ENCODE results near the gene R3HDM2. TPM values are rescaled to one million over a fixed set of nuclear protein-coding genes. Genes with fewer than 3 reads are reported as not detected.
"Not testable (repeated sequence)": the region's sequence is repeated elsewhere in the genome, so short reads cannot be mapped to it uniquely, and the experiment has no call there.

The R3HDM2 gene
- total RNA-seq, 2 donors from 2014 or later: 82.7 to 116 TPM

DNA sequence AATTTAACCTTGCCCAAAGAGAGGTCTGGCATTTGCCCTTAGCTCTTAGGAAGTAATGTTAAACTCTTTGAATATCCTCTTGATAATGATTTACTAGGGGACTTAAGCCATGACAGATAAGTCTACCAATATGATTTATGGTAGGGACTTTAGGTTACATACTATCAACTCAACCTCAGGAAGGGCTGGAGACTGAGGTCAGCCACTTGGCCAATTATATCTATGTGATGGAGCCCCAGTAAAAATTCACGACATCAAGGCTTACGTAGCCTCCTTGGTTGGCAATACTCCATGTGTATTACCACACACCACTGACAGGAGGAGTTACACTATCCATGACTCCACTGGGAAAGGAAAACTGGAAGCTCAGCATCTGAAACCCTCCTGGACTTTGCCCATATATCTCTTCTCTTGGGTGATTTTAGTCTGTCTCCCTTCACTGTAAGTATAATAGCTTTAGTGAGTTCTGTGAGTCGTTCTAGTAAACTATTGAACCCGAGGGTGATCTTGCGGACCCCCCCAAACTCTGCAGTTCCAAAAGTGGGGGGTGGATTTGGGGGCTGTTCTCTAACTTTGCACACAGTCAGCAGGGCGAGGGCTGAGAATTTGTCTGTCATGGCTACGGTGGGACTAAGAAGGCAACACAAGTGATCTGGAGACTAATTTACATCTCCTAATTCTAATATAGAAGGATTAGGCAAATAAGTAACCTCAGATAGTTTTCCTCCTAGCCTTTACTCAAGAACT is 62.3 kb downstream of the R3HDM2 start:
- Mint-ChIP-seq H3K9me3 (peaks cover 16% of the 10 kb centered on the region), H3K27ac (no peak overlapping the region), H3K4me3 (no peak overlapping the region), H3K4me1 (peaks cover 16% of the 10 kb centered on the region), H3K36me3 (ENCODE audit: low read depth) (peaks cover 34% of the 10 kb centered on the region), H3K27me3 (ENCODE audit: insufficient read depth) (no peaks in the 10 kb centered on the region)
- peak overlapping the region; percentile 48 for H3K4me3 ChIP-seq (ENCODE audit: low read length)
- no peak overlapping the region for H3K27ac ChIP-seq (ENCODE audit: low read depth, low read length)
- no peaks in the 10 kb centered on the region for H3K4me1 ChIP-seq (ENCODE audit: control insufficient read depth, insufficient read depth, low read length)
- peaks cover 18% of the 10 kb centered on the region for H3K9me3 ChIP-seq (ENCODE audit: control insufficient read depth, low read length)
- peaks cover 11% of the 10 kb centered on the region for H3K36me3 ChIP-seq (ENCODE audit: control insufficient read depth, insufficient read depth, low read length)
- no peak overlapping the region for H3K9ac ChIP-seq (ENCODE audit: extremely low read depth, low read length, poor library complexity, severe bottlenecking)
- no peak for DNase-seq
- no peaks in the 10 kb centered on the region for H3K27me3 ChIP-seq (ENCODE audit: control insufficient read depth, insufficient read depth, low read length, poor library complexity, severe bottlenecking)
- WGBS, 2 experiments (ENCODE audit: insufficient coverage in 1 of 2, insufficient read length in 1 of 2): 80 to 93% methylated on average over 1 to 7 of the region's 7 CpGs
- peak; percentile 50 for TF ChIP-seq CTCF (conservative IDR thresholded peaks at IDR 0.05)

DNA sequence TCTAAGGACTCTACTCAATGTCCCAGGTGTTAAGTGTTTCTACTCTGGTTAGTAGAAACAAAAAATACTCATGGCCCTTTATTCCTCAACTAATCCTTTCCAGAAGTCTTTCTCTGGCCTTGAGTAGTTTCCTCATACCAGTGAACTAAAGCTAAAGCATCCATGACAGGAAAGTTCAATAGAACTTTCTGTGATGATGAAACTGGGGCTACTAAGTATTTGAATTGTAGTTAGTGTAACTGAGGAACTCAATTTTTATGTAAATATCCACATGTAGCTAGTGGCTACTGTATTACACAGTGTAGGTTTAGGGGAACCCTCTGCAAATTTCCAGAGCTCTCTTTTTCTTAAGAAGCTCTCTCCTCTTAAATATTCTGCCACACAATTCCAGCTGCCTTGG is 63.7 kb downstream of the R3HDM2 start:
- no peak for DNase-seq
- no peak for TF ChIP-seq CTCF (conservative IDR thresholded peaks at IDR 0.05)
- no peak overlapping the region for H3K27ac Mint-ChIP-seq
- Histone ChIP-seq H3K27ac (ENCODE audit: low read depth, low read length) (no peak overlapping the region), H3K9ac (ENCODE audit: extremely low read depth, low read length, poor library complexity, severe bottlenecking) (no peak overlapping the region), H3K36me3 (ENCODE audit: control insufficient read depth, insufficient read depth, low read length) (peaks cover 8% of the 10 kb centered on the region), H3K4me3 (ENCODE audit: low read length) (peak overlapping the region; percentile 47), H3K27me3 (ENCODE audit: control insufficient read depth, insufficient read depth, low read length, poor library complexity, severe bottlenecking) (no peaks in the 10 kb centered on the region), H3K4me1 (ENCODE audit: control insufficient read depth, insufficient read depth, low read length) (no peaks in the 10 kb centered on the region), H3K9me3 (ENCODE audit: control insufficient read depth, low read length) (peaks cover 18% of the 10 kb centered on the region)
- no peak overlapping the region for H3K4me3 Mint-ChIP-seq
- peaks cover 16% of the 10 kb centered on the region for H3K9me3 Mint-ChIP-seq
- H3K27me3 Mint-ChIP-seq (ENCODE audit: insufficient read depth): no peaks in the 10 kb centered on the region
- peaks cover 27% of the 10 kb centered on the region for H3K36me3 Mint-ChIP-seq (ENCODE audit: low read depth)
- peaks cover 16% of the 10 kb centered on the region for H3K4me1 Mint-ChIP-seq

DNA sequence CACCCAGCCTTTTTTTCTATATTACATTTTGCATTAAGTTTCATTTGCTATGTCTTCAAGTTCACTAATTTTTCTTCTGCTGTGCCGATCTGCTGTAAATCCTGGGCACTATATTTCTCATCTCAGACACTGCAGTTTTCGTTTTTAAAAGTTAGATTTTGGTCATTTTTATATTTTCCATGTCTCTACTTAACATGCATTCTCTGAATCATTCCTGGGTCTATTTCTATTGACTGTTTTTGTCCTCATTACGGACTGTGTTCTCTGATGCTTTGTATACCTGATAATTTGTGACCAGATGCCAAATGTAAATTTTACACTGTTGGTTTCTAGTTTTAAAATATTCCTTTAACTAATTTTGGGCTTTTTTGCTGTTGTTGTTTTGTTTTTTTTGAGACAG is 64.5 kb downstream of the R3HDM2 start:
- Histone ChIP-seq H3K4me3 (ENCODE audit: low read length) (no peak overlapping the region), H3K27ac (ENCODE audit: low read depth, low read length) (no peak overlapping the region), H3K27me3 (ENCODE audit: control insufficient read depth, insufficient read depth, low read length, poor library complexity, severe bottlenecking) (no peaks in the 10 kb centered on the region), H3K9me3 (ENCODE audit: control insufficient read depth, low read length) (peaks cover 18% of the 10 kb centered on the region), H3K36me3 (ENCODE audit: control insufficient read depth, insufficient read depth, low read length) (peaks cover 8% of the 10 kb centered on the region), H3K9ac (ENCODE audit: extremely low read depth, low read length, poor library complexity, severe bottlenecking) (no peak overlapping the region), H3K4me1 (ENCODE audit: control insufficient read depth, insufficient read depth, low read length) (no peaks in the 10 kb centered on the region)
- no peak for TF ChIP-seq CTCF (conservative IDR thresholded peaks at IDR 0.05)
- WGBS, 2 experiments (ENCODE audit: insufficient coverage in 1 of 2, insufficient read length in 1 of 2): 97 to 98% methylated on average over 3 of the region's 3 CpGs
- H3K4me3 Mint-ChIP-seq: no peak overlapping the region
- H3K27me3 Mint-ChIP-seq (ENCODE audit: insufficient read depth): no peaks in the 10 kb centered on the region
- H3K9me3 Mint-ChIP-seq: peaks cover 16% of the 10 kb centered on the region
- no peak for DNase-seq
- peaks cover 27% of the 10 kb centered on the region for H3K36me3 Mint-ChIP-seq (ENCODE audit: low read depth)
- peaks cover 14% of the 10 kb centered on the region for H3K4me1 Mint-ChIP-seq
- H3K27ac Mint-ChIP-seq: no peak overlapping the region

GRCh38 chr12:57364156-57364555 is 66.7 kb downstream of the R3HDM2 start:
- H3K36me3 ChIP-seq (ENCODE audit: control insufficient read depth, insufficient read depth, low read length); H3K4me3 Mint-ChIP-seq; H3K27me3 ChIP-seq (ENCODE audit: control insufficient read depth, insufficient read depth, low read length, poor library complexity, severe bottlenecking); DNase-seq; H3K9ac ChIP-seq (ENCODE audit: extremely low read depth, low read length, poor library complexity, severe bottlenecking); H3K27me3 Mint-ChIP-seq (ENCODE audit: insufficient read depth); H3K4me1 ChIP-seq (ENCODE audit: control insufficient read depth, insufficient read depth, low read length); H3K4me3 ChIP-seq (ENCODE audit: low read length); H3K27ac ChIP-seq (ENCODE audit: low read depth, low read length); H3K27ac Mint-ChIP-seq: not testable (repeated sequence)
- peaks cover 18% of the 10 kb centered on the region for H3K9me3 ChIP-seq (ENCODE audit: control insufficient read depth, low read length)
- 98 to 99% methylated on average over 5 of the region's 5 CpGs for WGBS, 2 experiments (ENCODE audit: insufficient coverage in 1 of 2, insufficient read length in 1 of 2)
- peaks cover 24% of the 10 kb centered on the region for H3K36me3 Mint-ChIP-seq (ENCODE audit: low read depth)
- peaks cover 16% of the 10 kb centered on the region for H3K9me3 Mint-ChIP-seq
- H3K4me1 Mint-ChIP-seq: peaks cover 11% of the 10 kb centered on the region
